GM18873 (cell line): Measurements from ENCODE around the gene AGRN.
"Not testable (repeated sequence)": the region's sequence is repeated elsewhere in the genome, so short reads cannot be mapped to it uniquely, and the experiment has no call there.

ENCODE experiments used
- ATAC-seq: cut with Tn5 transposase; IDR thresholded peaks from one replicate; pipeline ENCODE4 v1.9.1; 2021; ENCODE audit warnings: mild to moderate bottlenecking, moderate library complexity, moderate number of reproducible peaks; ENCODE audit not compliant: unreplicated experiment, low FRiP score

AGRN gene

GRCh38 chr1:1020000-1020404 is at the start of gene AGRN:
Gene AGRN (plus strand): TSS chr1:1020120. CDS start chr1:1020173, 53 bp downstream.
- ATAC-seq: no peak

- ATAC-seq: no peak
Observed at GRCh38 chr1:970242-970972, 49.5 kb upstream of the AGRN start.

GRCh38 chr1:970973-971730 is 48.8 kb upstream of the AGRN start:
- no peak for ATAC-seq

- no peak for ATAC-seq
Observed at GRCh38 chr1:971751-972506, 48.0 kb upstream of the AGRN start.

GRCh38 chr1:972726-973458 is 47.0 kb upstream of the AGRN start:
- no peak for ATAC-seq

- no peak for ATAC-seq
Observed at GRCh38 chr1:973459-974292, 46.2 kb upstream of the AGRN start.

- ATAC-seq: no peak
Observed at GRCh38 chr1:974293-974640, 45.7 kb upstream of the AGRN start.

GRCh38 chr1:974687-975328 is 45.1 kb upstream of the AGRN start:
- ATAC-seq: no peak

- no peak for ATAC-seq
Observed at GRCh38 chr1:975365-975764, 44.6 kb upstream of the AGRN start.

- ATAC-seq: no peak
Observed at GRCh38 chr1:975896-976683, 43.8 kb upstream of the AGRN start.

- ATAC-seq: not testable (repeated sequence)
Observed at GRCh38 chr1:976791-977190, 43.1 kb upstream of the AGRN start.

GRCh38 chr1:978069-978834 is 41.7 kb upstream of the AGRN start:
- no peak for ATAC-seq

- ATAC-seq: no peak
Observed at GRCh38 chr1:978835-979743, 40.8 kb upstream of the AGRN start.

GRCh38 chr1:979744-980072 is 40.2 kb upstream of the AGRN start:
- ATAC-seq: no peak

- no peak for ATAC-seq
Observed at GRCh38 chr1:980137-980571, 39.8 kb upstream of the AGRN start.

- ATAC-seq: no peak
Observed at GRCh38 chr1:980602-981395, 39.1 kb upstream of the AGRN start.
